Gastrocnemius medialis (tissue), 4 donors: Measurements from ENCODE around the gene KLHL21.

Experiments used
- POLR2A ChIP-seq, 2 donors: fragments of 450-650 bp; IDR thresholded peaks; one replicate each; pipeline ENCODE4 v1.6.1; 2017; ENCODE audit warnings: antibody characterized with exemption in 2 of 2, mild to moderate bottlenecking in 2 of 2, moderate library complexity in 2 of 2
- TF ChIP-seq, protein P1 (sequence below), 5 experiments: fragments of 450-650 bp in 3 of 5; fragments of 200-600 bp in 2 of 5; sonication (generic) in 2 of 5; IDR thresholded peaks in 4 of 5; conservative IDR thresholded peaks in 1 of 5; 1 replicate in 4 of 5; 2 replicates in 1 of 5; pipeline ENCODE4 v1.5.1; 2016 to 2019; ENCODE audit warnings: antibody characterized with exemption in 5 of 5, mild to moderate bottlenecking in 3 of 5, moderate library complexity in 3 of 5

- TF ChIP-seq, protein P1, sequence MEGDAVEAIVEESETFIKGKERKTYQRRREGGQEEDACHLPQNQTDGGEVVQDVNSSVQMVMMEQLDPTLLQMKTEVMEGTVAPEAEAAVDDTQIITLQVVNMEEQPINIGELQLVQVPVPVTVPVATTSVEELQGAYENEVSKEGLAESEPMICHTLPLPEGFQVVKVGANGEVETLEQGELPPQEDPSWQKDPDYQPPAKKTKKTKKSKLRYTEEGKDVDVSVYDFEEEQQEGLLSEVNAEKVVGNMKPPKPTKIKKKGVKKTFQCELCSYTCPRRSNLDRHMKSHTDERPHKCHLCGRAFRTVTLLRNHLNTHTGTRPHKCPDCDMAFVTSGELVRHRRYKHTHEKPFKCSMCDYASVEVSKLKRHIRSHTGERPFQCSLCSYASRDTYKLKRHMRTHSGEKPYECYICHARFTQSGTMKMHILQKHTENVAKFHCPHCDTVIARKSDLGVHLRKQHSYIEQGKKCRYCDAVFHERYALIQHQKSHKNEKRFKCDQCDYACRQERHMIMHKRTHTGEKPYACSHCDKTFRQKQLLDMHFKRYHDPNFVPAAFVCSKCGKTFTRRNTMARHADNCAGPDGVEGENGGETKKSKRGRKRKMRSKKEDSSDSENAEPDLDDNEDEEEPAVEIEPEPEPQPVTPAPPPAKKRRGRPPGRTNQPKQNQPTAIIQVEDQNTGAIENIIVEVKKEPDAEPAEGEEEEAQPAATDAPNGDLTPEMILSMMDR (IDR thresholded peaks at IDR 0.05 in 4 of 5, conservative IDR thresholded peaks at IDR 0.05 in 1 of 5): no peak
- TF ChIP-seq POLR2A (IDR thresholded peaks at IDR 0.05): no peak
These were observed 6.3 kb downstream of the KLHL21 start for GRCh38 chr1:6596351-6596750.
